Measurements from ENCODE around the gene CCDC47. TPM values are rescaled to one million over a fixed set of nuclear protein-coding genes. Genes with fewer than 3 reads are reported as not detected.
"Not testable (repeated sequence)": the region's sequence is repeated elsewhere in the genome, so short reads cannot be mapped to it uniquely, and the experiment has no call there.

The CCDC47 gene
- total RNA-seq, 1 donor from 2014 or later, result 92.8 TPM

GRCh38 chr17:63804328-63804727, 30.9 kb upstream of the CCDC47 start:
- Mint-ChIP-seq H3K9me3 (ENCODE audit: unreplicated experiment) (no peaks in the 10 kb centered on the region), H3K4me1 (ENCODE audit: low read depth, unreplicated experiment) (no peaks in the 10 kb centered on the region), H3K27me3 (ENCODE audit: low read depth, unreplicated experiment) (no peaks in the 10 kb centered on the region), H3K27ac (ENCODE audit: unreplicated experiment) (no peak overlapping the region), H3K4me3 (ENCODE audit: unreplicated experiment) (no peak overlapping the region), H3K36me3 (ENCODE audit: low read depth, unreplicated experiment) (peaks cover 2% of the 10 kb centered on the region)
- Histone ChIP-seq H3K36me3 (ENCODE audit: insufficient read depth, low read length) (peaks cover 71% of the 10 kb centered on the region), H4K20me1 (ENCODE audit: insufficient read depth, low read length) (peaks cover 5% of the 10 kb centered on the region), H3K9ac (ENCODE audit: low read length) (no peak overlapping the region), H3K79me2 (ENCODE audit: insufficient read depth, low read length) (peaks cover 34% of the 10 kb centered on the region), H3K27ac (ENCODE audit: low read depth, low read length) (no peak overlapping the region), H3K27me3 (ENCODE audit: insufficient read depth, low read length) (no peaks in the 10 kb centered on the region), H2AFZ (ENCODE audit: low read depth, low read length) (no peak overlapping the region), H3K4me1 (ENCODE audit: insufficient read depth, low read length) (no peaks in the 10 kb centered on the region), H3K4me2 (ENCODE audit: low read length) (no peak overlapping the region), H3K9me3 (ENCODE audit: insufficient read depth, low read depth, low read length) (no peaks in the 10 kb centered on the region), H3K4me3 (ENCODE audit: insufficient read depth, low read depth, low read length) (no peak overlapping the region)
- FAIRE-seq (no peak), DNase-seq (ENCODE audit: low read depth) (no peak)
- TF ChIP-seq CTCF (IDR thresholded peaks at IDR 0.05; ENCODE audit: insufficient read depth, low read depth, low read length) (no peak), EZH2 (IDR thresholded peaks at IDR 0.05; ENCODE audit: insufficient read depth, low read length) (no peak)

- DNase-seq (ENCODE audit: low read depth), result no peak
- Histone ChIP-seq H3K9ac (ENCODE audit: low read length) (no peak overlapping the region), H3K27ac (ENCODE audit: low read depth, low read length) (no peak overlapping the region), H3K4me3 (ENCODE audit: insufficient read depth, low read depth, low read length) (no peak overlapping the region), H3K4me2 (ENCODE audit: low read length) (no peak overlapping the region), H3K79me2 (ENCODE audit: insufficient read depth, low read length) (peaks cover 41% of the 10 kb centered on the region), H4K20me1 (ENCODE audit: insufficient read depth, low read length) (peaks cover 17% of the 10 kb centered on the region), H3K36me3 (ENCODE audit: insufficient read depth, low read length) (peaks cover 69% of the 10 kb centered on the region), H3K27me3 (ENCODE audit: insufficient read depth, low read length) (no peaks in the 10 kb centered on the region), H3K9me3 (ENCODE audit: insufficient read depth, low read depth, low read length) (no peaks in the 10 kb centered on the region), H2AFZ (ENCODE audit: low read depth, low read length) (no peak overlapping the region), H3K4me1 (ENCODE audit: insufficient read depth, low read length) (no peaks in the 10 kb centered on the region)
- no peak for TF ChIP-seq EZH2 (IDR thresholded peaks at IDR 0.05; ENCODE audit: insufficient read depth, low read length)
- TF ChIP-seq CTCF (IDR thresholded peaks at IDR 0.05; ENCODE audit: insufficient read depth, low read depth, low read length), result no peak
- H3K4me1 Mint-ChIP-seq (ENCODE audit: low read depth, unreplicated experiment), result no peaks in the 10 kb centered on the region
- no peak overlapping the region for H3K27ac Mint-ChIP-seq (ENCODE audit: unreplicated experiment)
- H3K9me3 Mint-ChIP-seq (ENCODE audit: unreplicated experiment), result no peaks in the 10 kb centered on the region
- no peak overlapping the region for H3K4me3 Mint-ChIP-seq (ENCODE audit: unreplicated experiment)
- peaks cover 2% of the 10 kb centered on the region for H3K36me3 Mint-ChIP-seq (ENCODE audit: low read depth, unreplicated experiment)
- no peak for FAIRE-seq
- H3K27me3 Mint-ChIP-seq (ENCODE audit: low read depth, unreplicated experiment), result no peaks in the 10 kb centered on the region
These were observed 27.4 kb upstream of the CCDC47 start for GRCh38 chr17:63800783-63801182.

GRCh38 chr17:63798572-63799106, 25.2 kb upstream of the CCDC47 start:
- Histone ChIP-seq H3K36me3 (ENCODE audit: insufficient read depth, low read length) (peaks cover 79% of the 10 kb centered on the region), H3K9ac (ENCODE audit: low read length) (no peak overlapping the region), H4K20me1 (ENCODE audit: insufficient read depth, low read length) (peaks cover 29% of the 10 kb centered on the region), H3K27me3 (ENCODE audit: insufficient read depth, low read length) (no peaks in the 10 kb centered on the region), H3K9me3 (ENCODE audit: insufficient read depth, low read depth, low read length) (no peaks in the 10 kb centered on the region), H3K27ac (ENCODE audit: low read depth, low read length) (no peak overlapping the region), H3K4me2 (ENCODE audit: low read length) (no peak overlapping the region), H3K4me3 (ENCODE audit: insufficient read depth, low read depth, low read length) (no peak overlapping the region), H3K4me1 (ENCODE audit: insufficient read depth, low read length) (no peaks in the 10 kb centered on the region), H3K79me2 (ENCODE audit: insufficient read depth, low read length) (peaks cover 51% of the 10 kb centered on the region), H2AFZ (ENCODE audit: low read depth, low read length) (no peak overlapping the region)
- Mint-ChIP-seq H3K4me3 (ENCODE audit: unreplicated experiment) (no peak overlapping the region), H3K4me1 (ENCODE audit: low read depth, unreplicated experiment) (no peaks in the 10 kb centered on the region), H3K9me3 (ENCODE audit: unreplicated experiment) (no peaks in the 10 kb centered on the region), H3K27ac (ENCODE audit: unreplicated experiment) (no peak overlapping the region), H3K27me3 (ENCODE audit: low read depth, unreplicated experiment) (no peaks in the 10 kb centered on the region), H3K36me3 (ENCODE audit: low read depth, unreplicated experiment) (peaks cover 7% of the 10 kb centered on the region)
- DNase-seq (ENCODE audit: low read depth), result no peak
- FAIRE-seq, result no peak
- TF ChIP-seq CTCF (IDR thresholded peaks at IDR 0.05; ENCODE audit: insufficient read depth, low read depth, low read length), result no peak
- no peak for TF ChIP-seq EZH2 (IDR thresholded peaks at IDR 0.05; ENCODE audit: insufficient read depth, low read length)

GRCh38 chr17:63796375-63796774, 23.0 kb upstream of the CCDC47 start:
- not testable (repeated sequence) for H3K4me3 ChIP-seq (ENCODE audit: insufficient read depth, low read depth, low read length); DNase-seq (ENCODE audit: low read depth); H3K27ac ChIP-seq (ENCODE audit: low read depth, low read length); H3K4me3 Mint-ChIP-seq (ENCODE audit: unreplicated experiment); H3K4me2 ChIP-seq (ENCODE audit: low read length); H3K9me3 Mint-ChIP-seq (ENCODE audit: unreplicated experiment); H3K27me3 Mint-ChIP-seq (ENCODE audit: low read depth, unreplicated experiment); FAIRE-seq; H2AFZ ChIP-seq (ENCODE audit: low read depth, low read length); H3K4me1 Mint-ChIP-seq (ENCODE audit: low read depth, unreplicated experiment); H3K9me3 ChIP-seq (ENCODE audit: insufficient read depth, low read depth, low read length); H3K4me1 ChIP-seq (ENCODE audit: insufficient read depth, low read length); H3K27me3 ChIP-seq (ENCODE audit: insufficient read depth, low read length); H3K36me3 Mint-ChIP-seq (ENCODE audit: low read depth, unreplicated experiment); H3K27ac Mint-ChIP-seq (ENCODE audit: unreplicated experiment); H3K9ac ChIP-seq (ENCODE audit: low read length)
- Histone ChIP-seq H4K20me1 (ENCODE audit: insufficient read depth, low read length) (peaks cover 38% of the 10 kb centered on the region), H3K36me3 (ENCODE audit: insufficient read depth, low read length) (peaks cover 72% of the 10 kb centered on the region), H3K79me2 (ENCODE audit: insufficient read depth, low read length) (peaks cover 62% of the 10 kb centered on the region)
